SK-N-MC (cell line): ENCODE data around the gene SPPL2B.

Source experiments
- EZH2 ChIP-seq: fragments of 200-600 bp; sonication (generic); IDR thresholded peaks from one replicate; pipeline ENCODE4 v1.6.1; 2017; ENCODE audit warnings: antibody characterized with exemption
- POLR2AphosphoS5 ChIP-seq: IDR thresholded peaks from 2 replicates; pipeline ENCODE4 v1.6.1; 2012; ENCODE audit warnings: mild to moderate bottlenecking, low read depth, low read length, borderline replicate concordance

- TF ChIP-seq POLR2AphosphoS5 (no peak), EZH2 (no peak)
Measured at GRCh38 chr19:2341244-2341751, 12.8 kb downstream of the SPPL2B start.
